ENCODE results near the gene MINK1.

Gene MINK1

DNA sequence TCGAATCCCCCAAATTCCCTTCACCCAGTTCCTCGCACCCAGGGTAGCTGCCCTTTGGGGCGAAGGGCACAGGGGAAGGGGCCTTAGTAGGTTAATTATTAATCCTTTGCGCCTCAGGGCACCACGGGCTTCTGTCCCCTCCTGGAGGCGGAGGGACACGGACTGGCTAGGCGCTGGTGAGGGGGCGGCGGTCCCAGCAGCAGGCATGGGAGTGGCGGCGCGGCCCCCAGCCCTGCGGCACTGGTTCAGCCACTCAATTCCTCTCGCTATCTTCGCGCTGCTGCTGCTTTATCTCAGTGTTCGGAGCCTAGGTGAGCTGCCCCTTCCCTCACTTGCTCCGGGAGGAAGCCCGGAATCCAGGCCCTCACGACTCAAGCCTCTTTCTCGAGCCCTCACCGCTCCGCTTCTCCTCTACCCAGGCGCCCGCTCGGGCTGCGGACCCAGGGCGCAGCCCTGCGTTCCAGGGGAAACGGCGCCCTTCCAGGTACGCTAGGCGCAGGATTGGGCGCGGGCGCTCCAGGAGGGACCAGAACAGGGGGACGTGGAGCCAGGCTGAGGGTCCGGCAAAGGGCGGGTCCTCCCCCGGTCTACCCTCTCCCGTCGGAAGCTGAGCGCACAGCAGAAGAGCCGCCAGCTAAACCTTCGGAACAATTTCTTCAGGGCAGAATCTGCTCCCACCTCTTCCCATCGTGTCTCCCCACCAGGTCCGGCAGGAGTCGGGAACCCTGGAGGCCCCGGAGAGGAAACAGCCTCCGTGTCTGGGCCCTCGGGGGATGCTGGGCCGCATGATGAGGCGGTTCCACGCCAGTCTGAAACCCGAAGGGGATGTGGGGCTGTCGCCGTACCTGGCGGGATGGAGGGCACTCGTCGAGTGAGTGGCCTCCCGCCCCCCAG lies 44.1 kb upstream of the MINK1 start, which contains the start of gene GLTPD2:
GLTPD2 (plus strand) TSS at position 158 of the 894 bp plus-strand sequence; CDS start at position 206, 48 bp downstream.
- POLR2A ChIA-PET = interaction anchor here (0.8 to 2.9 kb wide), 19 partner anchors 7 to 92 kb away, joined by 3 to 20 read pairs (median 7); partner anchors contain the start of genes ARRB2, CXCL16, MED11 and MINK1
- no peak for DNase-seq (ENCODE audit: extremely low spot score)
- CTCF ChIA-PET = interaction anchor here (0.6 to 1.7 kb wide), 4 partner anchors 9 to 59 kb away, joined by 3 to 8 read pairs (median 6); partner anchors contain the start of gene PLD2
- no peak for TF ChIP-seq ARNT (IDR thresholded peaks at IDR 0.05)
- peak; percentile 58; the same call in 1 of the 2 replicates for TF ChIP-seq L3MBTL2 (conservative IDR thresholded peaks at IDR 0.05)
- TF ChIP-seq, protein P1, sequence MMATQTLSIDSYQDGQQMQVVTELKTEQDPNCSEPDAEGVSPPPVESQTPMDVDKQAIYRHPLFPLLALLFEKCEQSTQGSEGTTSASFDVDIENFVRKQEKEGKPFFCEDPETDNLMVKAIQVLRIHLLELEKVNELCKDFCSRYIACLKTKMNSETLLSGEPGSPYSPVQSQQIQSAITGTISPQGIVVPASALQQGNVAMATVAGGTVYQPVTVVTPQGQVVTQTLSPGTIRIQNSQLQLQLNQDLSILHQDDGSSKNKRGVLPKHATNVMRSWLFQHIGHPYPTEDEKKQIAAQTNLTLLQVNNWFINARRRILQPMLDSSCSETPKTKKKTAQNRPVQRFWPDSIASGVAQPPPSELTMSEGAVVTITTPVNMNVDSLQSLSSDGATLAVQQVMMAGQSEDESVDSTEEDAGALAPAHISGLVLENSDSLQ (IDR thresholded peaks at IDR 0.05) = no peak

DNA sequence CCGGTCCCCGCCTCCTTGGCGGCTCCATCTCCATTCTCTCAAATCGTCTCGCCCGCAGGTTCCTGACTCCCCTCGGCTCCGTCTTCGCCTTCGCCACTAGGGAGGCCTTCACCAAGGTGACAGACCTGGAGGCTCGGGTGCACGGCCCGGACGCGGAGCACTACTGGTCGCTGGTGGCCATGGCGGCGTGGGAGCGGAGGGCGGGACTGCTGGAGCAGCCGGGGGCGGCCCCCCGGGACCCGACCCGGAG lies 43.5 kb upstream of the MINK1 start:
- TF ChIP-seq, protein P1 (IDR thresholded peaks at IDR 0.05) = no peak
- TF ChIP-seq TARDBP (IDR thresholded peaks at IDR 0.05) (no peak), FOXA1 (IDR thresholded peaks at IDR 0.05) (no peak), SP1 (IDR thresholded peaks at IDR 0.05) (no peak), FOXK2 (IDR thresholded peaks at IDR 0.05) (no peak), ARNT (IDR thresholded peaks at IDR 0.05) (no peak), LEF1 (IDR thresholded peaks at IDR 0.05; ENCODE audit: borderline replicate concordance) (no peak), CTBP1 (IDR thresholded peaks at IDR 0.05; ENCODE audit: borderline replicate concordance) (no peak), NFRKB (IDR thresholded peaks at IDR 0.05) (no peak), L3MBTL2 (conservative IDR thresholded peaks at IDR 0.05) (no peak), BHLHE40 (IDR thresholded peaks at IDR 0.05; ENCODE audit: borderline replicate concordance) (no peak), ELF4 (IDR thresholded peaks at IDR 0.05) (no peak), HDGF (IDR thresholded peaks at IDR 0.05; ENCODE audit: borderline replicate concordance) (no peak), ZNF384 (IDR thresholded peaks at IDR 0.05) (no peak), FOXM1 (IDR thresholded peaks at IDR 0.05; ENCODE audit: borderline replicate concordance) (no peak), SUZ12 (IDR thresholded peaks at IDR 0.05) (no peak)
- ChIA-PET CTCF (interaction anchor here (0.6 to 1.7 kb wide), 7 partner anchors 10 to 59 kb away, joined by 3 to 8 read pairs (median 5); partner anchors contain the start of gene PLD2), POLR2A (interaction anchor here (0.7 to 2.9 kb wide), 24 partner anchors 8 to 178 kb away, joined by 3 to 20 read pairs (median 6); partner anchors contain the start of genes ARRB2, CHRNE, CXCL16 and MED11)
- no peak for DNase-seq (ENCODE audit: extremely low spot score)

DNA sequence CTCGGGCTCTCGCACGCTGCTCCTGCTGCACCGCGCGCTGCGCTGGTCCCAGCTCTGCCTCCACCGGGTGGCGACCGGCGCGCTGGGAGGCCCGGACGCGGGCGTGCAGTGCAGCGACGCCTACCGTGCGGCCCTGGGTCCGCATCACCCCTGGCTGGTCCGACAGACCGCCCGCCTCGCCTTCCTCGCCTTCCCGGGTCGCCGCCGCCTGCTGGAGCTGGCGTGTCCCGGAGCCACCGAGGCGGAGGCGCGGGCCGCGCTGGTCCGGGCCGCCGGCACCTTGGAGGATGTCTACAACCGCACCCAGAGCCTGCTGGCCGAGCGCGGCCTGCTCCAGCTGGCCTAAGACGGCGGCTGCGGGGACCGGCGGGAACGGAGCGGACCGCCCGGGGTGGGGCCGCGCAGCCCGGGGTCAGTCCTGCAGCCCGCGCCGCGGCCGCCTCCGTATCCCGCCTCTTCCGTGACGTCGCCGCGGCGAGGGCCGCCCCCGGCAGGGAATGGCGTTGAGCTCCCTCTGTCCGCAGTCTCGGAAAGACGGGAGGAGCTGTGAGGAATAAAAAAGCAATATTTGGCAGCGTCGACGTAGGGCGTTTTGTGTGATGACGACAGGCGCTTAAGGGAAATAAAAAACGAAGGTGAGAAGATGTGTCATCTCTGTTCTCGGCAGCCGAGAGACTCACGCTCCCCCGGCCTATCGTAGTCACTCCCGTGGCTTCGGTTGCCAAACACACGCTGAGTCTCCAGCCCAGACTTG lies 43.0 kb upstream of the MINK1 start:
- ChIA-PET CTCF (interaction anchor here (0.6 to 1.7 kb wide), 13 partner anchors 10 to 133 kb away, joined by 3 to 8 read pairs (median 4); partner anchors contain the start of gene PLD2), POLR2A (interaction anchor here (0.6 to 2.9 kb wide), 30 partner anchors 9 to 177 kb away, joined by 3 to 20 read pairs (median 5); partner anchors contain the start of genes ARRB2, CHRNE, CXCL16 and MED11)
- peak; percentile 80 for TF ChIP-seq L3MBTL2 (conservative IDR thresholded peaks at IDR 0.05)
- TF ChIP-seq SUZ12 (IDR thresholded peaks at IDR 0.05) = no peak
- peak; percentile 83 for DNase-seq (ENCODE audit: extremely low spot score)

DNA sequence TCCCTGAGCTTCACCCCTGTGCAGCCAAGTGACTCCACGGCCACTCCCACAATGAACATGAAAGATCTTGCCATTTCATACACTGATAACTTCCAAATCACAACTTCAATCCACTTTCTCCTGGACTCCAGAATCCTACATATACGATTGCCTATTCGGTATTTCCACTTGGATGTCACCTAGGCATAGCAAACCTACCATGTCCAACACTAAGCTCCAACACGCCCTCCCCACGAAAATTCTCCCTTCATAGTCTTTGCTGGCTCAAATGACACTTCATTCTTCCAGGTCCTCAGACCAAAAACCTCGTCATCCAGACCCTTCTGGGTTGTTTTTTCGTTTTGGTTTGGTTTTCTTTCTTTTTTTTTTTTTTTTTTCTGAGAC lies 42.4 kb upstream of the MINK1 start:
- TF ChIP-seq SP1 (IDR thresholded peaks at IDR 0.05) (no peak), ZNF384 (IDR thresholded peaks at IDR 0.05) (no peak), FOXA1 (IDR thresholded peaks at IDR 0.05) (no peak), L3MBTL2 (conservative IDR thresholded peaks at IDR 0.05) (no peak), ARNT (IDR thresholded peaks at IDR 0.05) (no peak), TARDBP (IDR thresholded peaks at IDR 0.05) (no peak), FOXK2 (IDR thresholded peaks at IDR 0.05) (no peak)
- CTCF ChIA-PET = interaction anchor here (0.6 to 1.7 kb wide), 10 partner anchors 11 to 132 kb away, joined by 3 to 8 read pairs (median 4); partner anchors contain the start of gene PLD2
- POLR2A ChIA-PET = interaction anchor here (0.6 to 2.9 kb wide), 27 partner anchors 8 to 176 kb away, joined by 3 to 20 read pairs (median 5); partner anchors contain the start of genes ARRB2, CHRNE, CXCL16 and MED11
- no peak for DNase-seq (ENCODE audit: extremely low spot score)

DNA sequence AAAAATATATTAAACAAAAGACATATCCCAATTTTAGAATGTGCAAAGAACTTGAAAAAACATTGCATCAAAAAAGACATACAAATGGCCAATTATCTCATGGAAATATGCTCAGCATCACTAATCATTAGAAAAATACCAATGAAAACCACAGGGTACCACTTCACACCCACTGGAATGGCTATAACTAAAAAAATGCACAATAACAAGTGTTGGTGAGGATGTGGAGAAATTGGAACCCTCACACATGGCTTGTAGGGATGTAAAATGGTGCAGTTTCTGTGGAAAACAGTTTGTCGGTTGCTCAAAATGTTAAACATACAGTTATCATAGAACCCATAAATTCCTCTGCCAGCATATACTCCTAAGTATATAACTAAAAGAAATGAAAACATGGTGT lies 38.0 kb upstream of the MINK1 start:
- POLR2A ChIA-PET = no interaction called here
- TF ChIP-seq ELF4 (IDR thresholded peaks at IDR 0.05) (no peak), LEF1 (IDR thresholded peaks at IDR 0.05; ENCODE audit: borderline replicate concordance) (no peak), SUZ12 (IDR thresholded peaks at IDR 0.05) (no peak), NFRKB (IDR thresholded peaks at IDR 0.05) (no peak), ARNT (IDR thresholded peaks at IDR 0.05) (no peak), FOXM1 (IDR thresholded peaks at IDR 0.05; ENCODE audit: borderline replicate concordance) (no peak), TARDBP (IDR thresholded peaks at IDR 0.05) (no peak), HDGF (IDR thresholded peaks at IDR 0.05; ENCODE audit: borderline replicate concordance) (no peak), CTBP1 (IDR thresholded peaks at IDR 0.05; ENCODE audit: borderline replicate concordance) (no peak), SP1 (IDR thresholded peaks at IDR 0.05) (no peak), FOXA1 (IDR thresholded peaks at IDR 0.05) (no peak), ZNF384 (IDR thresholded peaks at IDR 0.05) (no peak), BHLHE40 (IDR thresholded peaks at IDR 0.05; ENCODE audit: borderline replicate concordance) (no peak), L3MBTL2 (conservative IDR thresholded peaks at IDR 0.05) (no peak), FOXK2 (IDR thresholded peaks at IDR 0.05) (no peak)
- TF ChIP-seq, protein P1 (IDR thresholded peaks at IDR 0.05) = no peak
- DNase-seq (ENCODE audit: extremely low spot score) = no peak
- CTCF ChIA-PET = no interaction called here
